ENCODE results near the gene RPL36. TPM values are rescaled to one million over a fixed set of nuclear protein-coding genes. Genes with fewer than 3 reads are reported as not detected.
A peak's percentile ranks its signal among the peaks of the same experiment; 100 is the strongest.

Gene RPL36
- total and polyA plus RNA-seq, 2 donors (not counting 3 experiments of a cell fraction or from before 2014, with no cell fraction given): 1,033 to 1,084 TPM

- H3K27ac ChIP-seq (ENCODE audit: insufficient read depth, low read depth, low read length): no peak overlapping the region
- FAIRE-seq (no peak), DNase-seq (ENCODE audit: low read depth, low spot score) (no peak)
- peaks cover 8% of the 10 kb centered on the region for H3K4me1 ChIP-seq (ENCODE audit: control insufficient read depth, extremely low read depth, insufficient read depth, low read length)
- dilution Hi-C loops (cut with MboI; ENCODE audit: extremely low pct_ligation_motif_present, low sequenced_read_pairs): no loop called here
- H3K27me3 ChIP-seq (ENCODE audit: control insufficient read depth in 2 of 2, insufficient read depth in 2 of 2, low read length in 2 of 2): no peaks in the 10 kb centered on the region
- H3K79me2 ChIP-seq (ENCODE audit: control insufficient read depth, insufficient read depth, low read length): peaks cover 46% of the 10 kb centered on the region
- no peaks in the 10 kb centered on the region for H3K9me3 ChIP-seq (replicated peaks; ENCODE audit: control insufficient read depth, insufficient read depth, low read length)
- no peak overlapping the region for H3K9ac ChIP-seq (replicated peaks; ENCODE audit: extremely low read depth, insufficient read depth, low read length)
- H3K4me2 ChIP-seq (ENCODE audit: insufficient read depth, low read length): no peak overlapping the region
- H3K9me1 ChIP-seq (replicated peaks; ENCODE audit: control insufficient read depth, extremely low read depth, insufficient read depth, low read length): no peaks in the 10 kb centered on the region
- intact Hi-C loops (cut with micrococcal nuclease): no loop called here
- no TSS peak for BruUV-seq (replicated peaks)
- H3K4me3 ChIP-seq (replicated peaks in 1 of 3; ENCODE audit: insufficient read depth in 1 of 3, low read depth in 1 of 3, low read length in 3 of 3): no peak overlapping the region
- peaks cover 11 to 51% of the 10 kb centered on the region in 2 experiments for H3K36me3 ChIP-seq (ENCODE audit: control insufficient read depth in 2 of 2, extremely low read depth in 1 of 2, insufficient read depth in 2 of 2, low read length in 2 of 2)
- ChIA-PET CTCF (interaction anchor here (1.1 kb wide), 1 partner anchor 9 kb away, joined by 4 read pairs; no protein-coding TSS in a partner anchor), POLR2A (interaction anchor here (1.0 kb wide), 1 partner anchor 9 kb away, joined by 5 read pairs; no protein-coding TSS in a partner anchor)
- H2AFZ ChIP-seq (ENCODE audit: low read depth, low read length): no peak overlapping the region
- TF ChIP-seq POLR2A (IDR thresholded peaks at IDR 0.05; ENCODE audit: low read depth, low read length) (peak; percentile 28), POLR2AphosphoS5 (IDR thresholded peaks at IDR 0.05; ENCODE audit: insufficient read depth, low read depth, low read length) (no peak)
- H4K20me1 ChIP-seq (replicated peaks; ENCODE audit: control insufficient read depth, extremely low read depth, insufficient read depth, low read length): no peaks in the 10 kb centered on the region
Observed at GRCh38 chr19:5695649-5696195, 5.6 kb downstream of the RPL36 start.

GRCh38 chr19:5696196-5697021, 6.3 kb downstream of the RPL36 start:
- H3K9me3 ChIP-seq (replicated peaks; ENCODE audit: control insufficient read depth, insufficient read depth, low read length): no peaks in the 10 kb centered on the region
- H3K27ac ChIP-seq (ENCODE audit: insufficient read depth, low read depth, low read length): no peak overlapping the region
- peaks cover 11 to 53% of the 10 kb centered on the region in 2 experiments for H3K36me3 ChIP-seq (ENCODE audit: control insufficient read depth in 2 of 2, extremely low read depth in 1 of 2, insufficient read depth in 2 of 2, low read length in 2 of 2)
- CTCF ChIA-PET: interaction anchor here (1.1 kb wide), 1 partner anchor 9 kb away, joined by 4 read pairs; no protein-coding TSS in a partner anchor
- no peaks in the 10 kb centered on the region for H3K27me3 ChIP-seq (ENCODE audit: control insufficient read depth in 2 of 2, insufficient read depth in 2 of 2, low read length in 2 of 2)
- intact Hi-C loops (cut with micrococcal nuclease) (no loop called here), dilution Hi-C loops (cut with MboI; ENCODE audit: extremely low pct_ligation_motif_present, low sequenced_read_pairs) (no loop called here)
- no peak overlapping the region for H2AFZ ChIP-seq (ENCODE audit: low read depth, low read length)
- DNase-seq (ENCODE audit: low read depth, low spot score) (no peak), FAIRE-seq (no peak)
- no TSS peak for BruUV-seq (replicated peaks)
- no peak overlapping the region for H3K4me2 ChIP-seq (ENCODE audit: insufficient read depth, low read length)
- no peaks in the 10 kb centered on the region for H4K20me1 ChIP-seq (replicated peaks; ENCODE audit: control insufficient read depth, extremely low read depth, insufficient read depth, low read length)
- peaks cover 39% of the 10 kb centered on the region for H3K79me2 ChIP-seq (ENCODE audit: control insufficient read depth, insufficient read depth, low read length)
- H3K9ac ChIP-seq (replicated peaks; ENCODE audit: extremely low read depth, insufficient read depth, low read length): no peak overlapping the region
- H3K4me3 ChIP-seq (replicated peaks in 1 of 3; ENCODE audit: insufficient read depth in 1 of 3, low read depth in 1 of 3, low read length in 3 of 3): no peak overlapping the region
- POLR2A ChIA-PET: interaction anchor here (1.0 kb wide), 1 partner anchor 9 kb away, joined by 5 read pairs; no protein-coding TSS in a partner anchor
- TF ChIP-seq POLR2AphosphoS5 (IDR thresholded peaks at IDR 0.05; ENCODE audit: insufficient read depth, low read depth, low read length): peak; percentile 29
- TF ChIP-seq GATA2 (IDR thresholded peaks at IDR 0.05; ENCODE audit: insufficient read depth, insufficient read length, low read depth, low read length): no peak
- H3K9me1 ChIP-seq (replicated peaks; ENCODE audit: control insufficient read depth, extremely low read depth, insufficient read depth, low read length): no peaks in the 10 kb centered on the region
- H3K4me1 ChIP-seq (ENCODE audit: control insufficient read depth, extremely low read depth, insufficient read depth, low read length): peaks cover 8% of the 10 kb centered on the region
